Measurements from ENCODE around the gene CENPL.
"Not testable (repeated sequence)": the region's sequence is repeated elsewhere in the genome, so short reads cannot be mapped to it uniquely, and the experiment has no call there.

CENPL gene

GRCh38 chr1:173779936-173780335 lies 44.7 kb downstream of the CENPL start:
- DNase-seq, result no peak
- WGBS (ENCODE audit: extremely low coverage, insufficient coverage, low lambda C conversion rate), result no CpG with 5 or more reads among the region's 4 CpGs
- no peak overlapping the region for H3K4me2 ChIP-seq (ENCODE audit: low read length)
- no peak overlapping the region for H3K4ac ChIP-seq (ENCODE audit: low read depth, low read length)
- no peak overlapping the region for H3K4me3 ChIP-seq (ENCODE audit: low read length)
- no peak overlapping the region for H3K18ac ChIP-seq (ENCODE audit: low read length)
- H4K5ac ChIP-seq (ENCODE audit: low read length), result no peak overlapping the region
- no peak overlapping the region for H3K23ac ChIP-seq (ENCODE audit: low read length)
- H3K9ac ChIP-seq (ENCODE audit: low read length), result no peak overlapping the region
- no peak overlapping the region for H3K27ac ChIP-seq (ENCODE audit: low read depth, low read length)
- no peaks in the 10 kb centered on the region for H3K79me2 ChIP-seq (ENCODE audit: control insufficient read depth, insufficient read depth, low read length)
- no peak overlapping the region for H3K56ac ChIP-seq (ENCODE audit: low read length)
- no peaks in the 10 kb centered on the region for H3K4me1 ChIP-seq (ENCODE audit: control insufficient read depth, low read depth, low read length)
- H2BK15ac ChIP-seq (replicated peaks; ENCODE audit: low read depth), result no peak overlapping the region
- no peaks in the 10 kb centered on the region for H3K79me1 ChIP-seq (ENCODE audit: low read length)
- no peak overlapping the region for H2BK120ac ChIP-seq (ENCODE audit: low read depth, low read length)
- H3K27me3 ChIP-seq (ENCODE audit: insufficient read depth, low read length, poor library complexity), result no peaks in the 10 kb centered on the region
- H2AK5ac ChIP-seq (ENCODE audit: low read length), result no peak overlapping the region
- H2BK5ac ChIP-seq (ENCODE audit: low read length), result no peak overlapping the region
- peaks cover 1% of the 10 kb centered on the region for H3K36me3 ChIP-seq (ENCODE audit: control insufficient read depth, insufficient read depth, low read length)
- H4K8ac ChIP-seq (ENCODE audit: low read depth, low read length), result no peak overlapping the region

- no peaks in the 10 kb centered on the region for H3K4me1 ChIP-seq (ENCODE audit: control insufficient read depth, low read depth, low read length)
- H2AK5ac ChIP-seq (ENCODE audit: low read length), result no peak overlapping the region
- no peak overlapping the region for H3K4ac ChIP-seq (ENCODE audit: low read depth, low read length)
- H3K79me1 ChIP-seq (ENCODE audit: low read length), result no peaks in the 10 kb centered on the region
- WGBS (ENCODE audit: extremely low coverage, insufficient coverage, low lambda C conversion rate), result no CpG with 5 or more reads among the region's 5 CpGs
- H3K18ac ChIP-seq (ENCODE audit: low read length), result no peak overlapping the region
- no peak overlapping the region for H4K5ac ChIP-seq (ENCODE audit: low read length)
- H3K9ac ChIP-seq (ENCODE audit: low read length), result no peak overlapping the region
- no peak overlapping the region for H3K4me2 ChIP-seq (ENCODE audit: low read length)
- no peak overlapping the region for H2BK5ac ChIP-seq (ENCODE audit: low read length)
- H3K36me3 ChIP-seq (ENCODE audit: control insufficient read depth, insufficient read depth, low read length), result no peaks in the 10 kb centered on the region
- no peaks in the 10 kb centered on the region for H3K27me3 ChIP-seq (ENCODE audit: insufficient read depth, low read length, poor library complexity)
- no peaks in the 10 kb centered on the region for H3K79me2 ChIP-seq (ENCODE audit: control insufficient read depth, insufficient read depth, low read length)
- H3K4me3 ChIP-seq (ENCODE audit: low read length), result no peak overlapping the region
- H3K27ac ChIP-seq (ENCODE audit: low read depth, low read length), result no peak overlapping the region
- DNase-seq, result no peak
- no peak overlapping the region for H4K8ac ChIP-seq (ENCODE audit: low read depth, low read length)
- H2BK120ac ChIP-seq (ENCODE audit: low read depth, low read length), result no peak overlapping the region
- H3K56ac ChIP-seq (ENCODE audit: low read length), result no peak overlapping the region
- no peak overlapping the region for H2BK15ac ChIP-seq (replicated peaks; ENCODE audit: low read depth)
- no peak overlapping the region for H3K23ac ChIP-seq (ENCODE audit: low read length)
These were observed 49.0 kb downstream of the CENPL start for GRCh38 chr1:173775578-173776226.

GRCh38 chr1:173771560-173771959 lies 53.1 kb downstream of the CENPL start:
- Histone ChIP-seq H3K27ac (ENCODE audit: low read depth, low read length) (no peak overlapping the region), H2AK5ac (ENCODE audit: low read length) (no peak overlapping the region), H2BK15ac (replicated peaks; ENCODE audit: low read depth) (no peak overlapping the region), H3K4me1 (ENCODE audit: control insufficient read depth, low read depth, low read length) (no peaks in the 10 kb centered on the region), H3K79me2 (ENCODE audit: control insufficient read depth, insufficient read depth, low read length) (no peaks in the 10 kb centered on the region), H3K79me1 (ENCODE audit: low read length) (no peaks in the 10 kb centered on the region), H3K18ac (ENCODE audit: low read length) (no peak overlapping the region), H2BK120ac (ENCODE audit: low read depth, low read length) (no peak overlapping the region), H2BK5ac (ENCODE audit: low read length) (no peak overlapping the region), H3K23ac (ENCODE audit: low read length) (no peak overlapping the region), H3K36me3 (ENCODE audit: control insufficient read depth, insufficient read depth, low read length) (no peaks in the 10 kb centered on the region), H3K9ac (ENCODE audit: low read length) (no peak overlapping the region), H3K4me3 (ENCODE audit: low read length) (no peak overlapping the region), H3K56ac (ENCODE audit: low read length) (no peak overlapping the region), H4K8ac (ENCODE audit: low read depth, low read length) (no peak overlapping the region), H3K4ac (ENCODE audit: low read depth, low read length) (no peak overlapping the region), H4K5ac (ENCODE audit: low read length) (no peak overlapping the region), H3K27me3 (ENCODE audit: insufficient read depth, low read length, poor library complexity) (no peaks in the 10 kb centered on the region), H3K4me2 (ENCODE audit: low read length) (no peak overlapping the region)
- DNase-seq, result no peak
- no CpG with 5 or more reads among the region's 1 CpG for WGBS (ENCODE audit: extremely low coverage, insufficient coverage, low lambda C conversion rate)

GRCh38 chr1:173770330-173770729 lies 54.4 kb downstream of the CENPL start:
- not testable (repeated sequence) for H2AK5ac ChIP-seq (ENCODE audit: low read length); H2BK120ac ChIP-seq (ENCODE audit: low read depth, low read length); H3K18ac ChIP-seq (ENCODE audit: low read length); H3K27ac ChIP-seq (ENCODE audit: low read depth, low read length); H3K4me2 ChIP-seq (ENCODE audit: low read length); H2BK15ac ChIP-seq (replicated peaks; ENCODE audit: low read depth); H3K79me1 ChIP-seq (ENCODE audit: low read length); H3K4ac ChIP-seq (ENCODE audit: low read depth, low read length); H3K23ac ChIP-seq (ENCODE audit: low read length); H3K27me3 ChIP-seq (ENCODE audit: insufficient read depth, low read length, poor library complexity); H4K5ac ChIP-seq (ENCODE audit: low read length); H3K56ac ChIP-seq (ENCODE audit: low read length); H3K4me3 ChIP-seq (ENCODE audit: low read length); H2BK5ac ChIP-seq (ENCODE audit: low read length); H3K79me2 ChIP-seq (ENCODE audit: control insufficient read depth, insufficient read depth, low read length); H3K4me1 ChIP-seq (ENCODE audit: control insufficient read depth, low read depth, low read length); H4K8ac ChIP-seq (ENCODE audit: low read depth, low read length); DNase-seq; H3K36me3 ChIP-seq (ENCODE audit: control insufficient read depth, insufficient read depth, low read length); H3K9ac ChIP-seq (ENCODE audit: low read length)
- WGBS (ENCODE audit: extremely low coverage, insufficient coverage, low lambda C conversion rate), result no CpG with 5 or more reads among the region's 9 CpGs

- Histone ChIP-seq H3K18ac (ENCODE audit: low read length) (no peak overlapping the region), H3K4ac (ENCODE audit: low read depth, low read length) (no peak overlapping the region), H2BK5ac (ENCODE audit: low read length) (no peak overlapping the region), H3K36me3 (ENCODE audit: control insufficient read depth, insufficient read depth, low read length) (no peaks in the 10 kb centered on the region), H3K27ac (ENCODE audit: low read depth, low read length) (no peak overlapping the region), H2BK120ac (ENCODE audit: low read depth, low read length) (no peak overlapping the region), H3K4me3 (ENCODE audit: low read length) (no peak overlapping the region), H3K79me1 (ENCODE audit: low read length) (no peaks in the 10 kb centered on the region), H3K4me1 (ENCODE audit: control insufficient read depth, low read depth, low read length) (no peaks in the 10 kb centered on the region), H3K79me2 (ENCODE audit: control insufficient read depth, insufficient read depth, low read length) (no peaks in the 10 kb centered on the region), H2BK15ac (replicated peaks; ENCODE audit: low read depth) (no peak overlapping the region), H3K56ac (ENCODE audit: low read length) (no peak overlapping the region), H3K23ac (ENCODE audit: low read length) (no peak overlapping the region), H4K5ac (ENCODE audit: low read length) (no peak overlapping the region), H4K8ac (ENCODE audit: low read depth, low read length) (no peak overlapping the region), H3K27me3 (ENCODE audit: insufficient read depth, low read length, poor library complexity) (no peaks in the 10 kb centered on the region), H2AK5ac (ENCODE audit: low read length) (no peak overlapping the region), H3K9ac (ENCODE audit: low read length) (no peak overlapping the region), H3K4me2 (ENCODE audit: low read length) (no peak overlapping the region)
- no CpG with 5 or more reads among the region's 3 CpGs for WGBS (ENCODE audit: extremely low coverage, insufficient coverage, low lambda C conversion rate)
- no peak for DNase-seq
These were observed 55.9 kb downstream of the CENPL start for GRCh38 chr1:173768827-173769226.

GRCh38 chr1:173768206-173768605 lies 56.5 kb downstream of the CENPL start:
- Histone ChIP-seq H3K4me2 (ENCODE audit: low read length) (no peak overlapping the region), H3K27me3 (ENCODE audit: insufficient read depth, low read length, poor library complexity) (no peaks in the 10 kb centered on the region), H3K4ac (ENCODE audit: low read depth, low read length) (no peak overlapping the region), H2BK120ac (ENCODE audit: low read depth, low read length) (no peak overlapping the region), H2BK5ac (ENCODE audit: low read length) (no peak overlapping the region), H3K23ac (ENCODE audit: low read length) (no peak overlapping the region), H3K36me3 (ENCODE audit: control insufficient read depth, insufficient read depth, low read length) (no peaks in the 10 kb centered on the region), H3K18ac (ENCODE audit: low read length) (no peak overlapping the region), H3K4me1 (ENCODE audit: control insufficient read depth, low read depth, low read length) (no peaks in the 10 kb centered on the region), H3K9ac (ENCODE audit: low read length) (no peak overlapping the region), H3K79me1 (ENCODE audit: low read length) (no peaks in the 10 kb centered on the region), H2BK15ac (replicated peaks; ENCODE audit: low read depth) (no peak overlapping the region), H3K56ac (ENCODE audit: low read length) (no peak overlapping the region), H3K79me2 (ENCODE audit: control insufficient read depth, insufficient read depth, low read length) (no peaks in the 10 kb centered on the region), H4K8ac (ENCODE audit: low read depth, low read length) (no peak overlapping the region), H3K27ac (ENCODE audit: low read depth, low read length) (no peak overlapping the region), H4K5ac (ENCODE audit: low read length) (no peak overlapping the region), H3K4me3 (ENCODE audit: low read length) (no peak overlapping the region), H2AK5ac (ENCODE audit: low read length) (no peak overlapping the region)
- no peak for DNase-seq
- WGBS (ENCODE audit: extremely low coverage, insufficient coverage, low lambda C conversion rate), result no CpG with 5 or more reads among the region's 2 CpGs

Data from mesendoderm (in vitro differentiated cells).